Measurements from ENCODE around the gene CLTCL1.
"Not testable (repeated sequence)": the region's sequence is repeated elsewhere in the genome, so short reads cannot be mapped to it uniquely, and the experiment has no call there.

The CLTCL1 gene

GRCh38 chr22:19173047-19174035, 118.2 kb downstream of the CLTCL1 start:
- no peak for DNase-seq

- no peak for DNase-seq
These were observed 119.1 kb downstream of the CLTCL1 start for GRCh38 chr22:19172213-19173046.

- no peak for DNase-seq
These were observed 121.6 kb downstream of the CLTCL1 start for GRCh38 chr22:19169947-19170318.

GRCh38 chr22:19169002-19169946, 122.2 kb downstream of the CLTCL1 start:
- no peak for DNase-seq

- DNase-seq = no peak
These were observed 123.2 kb downstream of the CLTCL1 start for GRCh38 chr22:19168088-19168890.

- no peak for DNase-seq
These were observed 124.2 kb downstream of the CLTCL1 start for GRCh38 chr22:19167106-19167869.

- no peak for DNase-seq
These were observed 125.1 kb downstream of the CLTCL1 start for GRCh38 chr22:19166421-19166820.

GRCh38 chr22:19164425-19164824, 127.1 kb downstream of the CLTCL1 start:
- DNase-seq = no peak

GRCh38 chr22:19158649-19159048, 132.9 kb downstream of the CLTCL1 start:
- DNase-seq = not testable (repeated sequence)

GRCh38 chr22:19156109-19156508, 135.4 kb downstream of the CLTCL1 start:
- DNase-seq = not testable (repeated sequence)

- no peak for DNase-seq
These were observed 138.3 kb downstream of the CLTCL1 start for GRCh38 chr22:19152942-19153883.

GRCh38 chr22:19151329-19152191, 140.0 kb downstream of the CLTCL1 start:
- no peak for DNase-seq

GRCh38 chr22:19150482-19151328, 140.8 kb downstream of the CLTCL1 start:
- DNase-seq = no peak

GRCh38 chr22:19149991-19150390, 141.5 kb downstream of the CLTCL1 start, which contains the start of gene GSC2:
Gene GSC2, minus strand, starts transcription at chr22:19150292. Its CDS starts 9 bp downstream, at chr22:19150283.
- no peak for DNase-seq

- peak; percentile 38 for DNase-seq
These were observed 142.3 kb downstream of the CLTCL1 start for GRCh38 chr22:19149047-19149883.

- no peak for DNase-seq
These were observed 143.0 kb downstream of the CLTCL1 start for GRCh38 chr22:19148417-19149046.
